ENCODE data around the gene TMEM140. TPM values are rescaled to one million over a fixed set of nuclear protein-coding genes. Genes with fewer than 3 reads are reported as not detected.
A peak's percentile ranks its signal among the peaks of the same experiment; 100 is the strongest.
"Not testable (repeated sequence)": the region's sequence is repeated elsewhere in the genome, so short reads cannot be mapped to it uniquely, and the experiment has no call there.

The TMEM140 gene
- total and polyA plus RNA-seq, 5 experiments from 2014 or later = 13.9 to 36.9 (median 27.1) TPM

DNA sequence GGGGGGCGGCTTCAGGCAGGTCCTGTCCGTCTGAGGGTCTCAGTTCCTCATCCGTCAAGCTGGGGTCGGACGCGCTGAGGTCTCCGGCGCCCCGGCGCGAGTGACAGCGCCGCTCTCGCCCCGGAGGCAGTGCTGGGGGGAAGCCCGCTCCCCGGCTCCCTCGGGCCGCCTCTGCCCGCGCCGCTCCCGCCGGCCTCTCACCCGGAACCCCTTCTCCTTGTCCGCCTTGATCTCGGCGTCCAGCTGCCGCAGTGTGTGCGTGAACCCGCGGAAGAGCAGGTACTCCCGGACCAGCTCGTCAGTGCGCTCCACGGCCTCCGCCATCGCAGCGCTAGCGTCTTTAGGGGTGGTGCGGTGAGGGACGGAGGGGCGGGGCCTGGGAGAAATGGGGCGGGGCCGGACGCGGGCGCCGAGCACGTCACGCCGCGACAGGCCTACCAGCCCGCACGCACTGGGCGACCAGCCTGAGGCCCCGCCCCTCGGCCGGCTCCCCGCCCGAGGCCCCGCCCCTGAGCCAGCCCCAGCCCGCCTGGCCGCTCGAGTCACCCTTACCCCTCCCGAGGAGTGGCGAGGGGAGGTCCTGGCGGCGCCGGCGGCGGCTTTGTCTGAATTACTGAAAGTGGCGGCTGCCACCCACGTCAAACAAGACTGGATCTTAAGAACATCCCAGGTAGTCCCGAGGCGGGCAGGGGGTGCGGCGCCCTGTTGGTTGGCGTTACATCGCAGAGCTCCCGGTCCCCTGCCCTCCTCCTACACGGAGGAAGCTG is 63.5 kb downstream of the TMEM140 start, which contains the start of gene WDR91:
Gene WDR91, minus strand, starts transcription at position 348 of the 767 bp plus-strand sequence. Its CDS starts 24 bp downstream, at position 324.
- Mint-ChIP-seq H3K9me3 (no peaks in the 10 kb centered on the region), H3K36me3 (peaks cover 0 to 8% (median under 1%) of the 10 kb centered on the region in 3 donors), H3K4me3 (peak within 1 kb of the TSS; percentile 92 to 99 (median 96)), H3K27ac (peak within 1 kb of the TSS; percentile 93 to 100 (median 98)), H3K4me1 (peaks cover 15 to 47% (median 38%) of the 10 kb centered on the region in 4 donors), H3K27me3 (no peaks in the 10 kb centered on the region)
- ATAC-seq = peak; percentile 87 to 92
- POLR2A ChIA-PET = interaction anchor here (1.1 to 3.3 kb wide), 9 partner anchors 17 to 565 kb away, joined by 3 to 16 read pairs (median 4); partner anchors contain the start of genes AGBL3, BPGM, CYREN and TMEM140
- DNase-seq = peak; percentile 85 to 100 (median 94)

DNA sequence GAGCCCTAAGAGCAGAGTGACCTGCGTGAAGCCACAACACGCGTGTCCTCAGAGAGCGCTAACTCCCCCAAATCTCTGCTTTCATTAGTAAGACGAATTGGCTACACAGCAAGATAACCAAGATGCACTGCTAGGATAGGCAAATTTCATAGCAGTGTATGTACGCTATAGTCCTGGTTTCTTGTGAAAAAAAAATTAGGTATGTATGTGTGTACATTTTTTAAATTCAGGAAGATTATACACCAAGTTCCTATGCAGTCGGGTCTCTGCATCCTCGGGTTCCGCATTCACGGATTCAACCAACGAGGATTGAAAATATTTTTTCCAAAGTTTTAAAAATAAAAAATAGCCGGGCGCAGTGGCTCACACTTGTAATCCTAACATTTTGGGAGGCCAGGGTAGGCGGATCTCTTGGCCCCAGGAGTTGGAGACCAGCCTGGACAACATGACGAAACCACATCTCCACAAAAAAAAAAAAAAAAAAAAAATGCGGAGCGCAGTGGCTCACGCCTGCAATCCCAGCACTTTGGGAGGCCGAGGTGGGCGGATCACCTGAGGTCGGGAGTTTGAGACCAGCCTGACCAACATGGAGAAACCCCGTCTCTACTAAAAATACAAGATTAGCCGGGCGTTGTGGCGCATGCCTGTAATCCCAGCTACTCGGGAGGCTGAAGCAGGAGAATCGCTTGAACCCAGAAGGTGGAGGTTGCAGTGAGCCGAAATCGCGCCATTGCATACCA is 64.2 kb downstream of the TMEM140 start:
- H3K9me3 Mint-ChIP-seq, DNase-seq, H3K36me3 Mint-ChIP-seq, H3K27me3 Mint-ChIP-seq: not testable (repeated sequence)
- peak overlapping the region; percentile 91 to 99 (median 96) for H3K4me3 Mint-ChIP-seq
- H3K4me1 Mint-ChIP-seq = peaks cover 12 to 42% (median 35%) of the 10 kb centered on the region in 4 donors
- POLR2A ChIA-PET = interaction anchor here (0.7 to 3.3 kb wide), 7 partner anchors 18 to 577 kb away, joined by 3 to 16 read pairs (median 5); partner anchors contain the start of genes AGBL3, BPGM and TMEM140
- peak in 1 of 2 donors; percentile 20 for ATAC-seq
- peak overlapping the region; percentile 84 to 99 (median 94) for H3K27ac Mint-ChIP-seq

DNA sequence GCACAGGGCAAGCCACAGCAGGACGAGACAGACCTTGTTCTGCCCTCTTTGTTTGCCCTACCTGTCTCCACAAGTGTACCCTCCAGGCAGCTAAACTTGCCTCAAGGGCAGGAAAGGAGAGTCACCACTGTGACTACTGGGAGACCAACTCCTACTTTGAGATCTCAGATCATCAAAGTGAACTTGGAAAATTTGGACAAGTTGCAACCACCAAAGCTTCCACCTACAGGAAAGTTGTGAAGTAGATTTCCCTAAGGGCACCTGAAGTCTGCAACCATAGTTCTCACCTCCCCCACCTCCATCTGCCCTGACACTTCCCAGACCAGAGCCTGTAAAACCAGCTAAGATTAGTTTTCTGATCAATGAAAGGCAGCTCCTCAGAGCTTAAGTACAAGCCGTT is 66.0 kb downstream of the TMEM140 start:
- Mint-ChIP-seq H3K4me3 (peak overlapping the region in 1 of 10 donors; percentile 54), H3K27me3 (peaks cover 0 to 10% (median 5%) of the 10 kb centered on the region in 5 donors), H3K36me3 (no peaks in the 10 kb centered on the region), H3K4me1 (peaks cover 2 to 25% (median 18%) of the 10 kb centered on the region in 4 donors), H3K9me3 (no peaks in the 10 kb centered on the region), H3K27ac (no peak overlapping the region)
- no peak for ATAC-seq
- POLR2A ChIA-PET = interaction anchor here (0.6 kb wide), 1 partner anchor 43 kb away, joined by 3 read pairs; no protein-coding TSS in a partner anchor
- no peak for DNase-seq

DNA sequence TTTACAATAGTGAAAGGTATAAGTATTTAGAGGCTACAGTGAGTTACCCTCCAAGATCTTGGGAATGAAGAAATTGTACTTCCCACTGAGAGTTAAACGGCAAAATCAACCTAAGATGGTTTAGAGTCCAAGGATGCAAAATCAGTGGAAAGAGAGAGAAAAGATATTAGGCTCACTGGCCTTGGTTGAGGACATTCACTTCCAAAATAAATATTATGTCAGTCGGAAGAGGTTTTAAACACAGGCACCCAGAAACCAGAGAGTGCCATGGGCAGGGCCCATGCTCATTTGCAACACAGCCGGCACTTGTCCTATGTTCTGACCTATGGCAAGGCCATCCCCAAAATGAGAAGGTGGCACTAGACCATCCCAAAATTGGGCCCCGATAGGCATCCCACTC is 67.3 kb downstream of the TMEM140 start:
- no peaks in the 10 kb centered on the region for H3K9me3 Mint-ChIP-seq
- POLR2A ChIA-PET = no interaction called here
- no peaks in the 10 kb centered on the region for H3K36me3 Mint-ChIP-seq
- ATAC-seq (no peak), DNase-seq (no peak)
- H3K27me3 Mint-ChIP-seq = peaks cover 0 to 10% (median 5%) of the 10 kb centered on the region in 5 donors
- H3K4me1 Mint-ChIP-seq = peaks cover 2 to 11% (median 8%) of the 10 kb centered on the region in 4 donors
- H3K27ac Mint-ChIP-seq = no peak overlapping the region
- no peak overlapping the region for H3K4me3 Mint-ChIP-seq

DNA sequence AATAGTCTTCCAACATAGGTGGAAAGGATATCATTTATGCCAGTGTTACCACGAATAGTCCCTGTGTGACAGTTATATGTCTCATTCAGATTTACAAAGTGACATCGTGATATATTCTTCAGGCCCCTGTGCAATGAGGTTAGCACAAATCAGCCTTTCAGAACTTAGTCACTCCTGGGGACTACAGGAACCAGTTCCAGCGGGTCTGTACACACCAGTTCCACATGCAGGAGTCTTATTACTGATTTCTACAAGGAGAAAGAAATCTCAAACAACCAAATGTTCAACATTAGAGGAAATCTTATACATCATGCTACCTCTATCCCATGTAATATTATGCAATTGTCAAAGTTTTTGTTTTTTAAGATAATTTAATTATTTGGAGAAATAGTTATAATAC is 67.8 kb downstream of the TMEM140 start:
- H3K4me1 Mint-ChIP-seq = peaks cover under 1 to 6% (median 4%) of the 10 kb centered on the region in 4 donors
- no peak overlapping the region for H3K4me3 Mint-ChIP-seq
- POLR2A ChIA-PET = no interaction called here
- H3K36me3 Mint-ChIP-seq = peaks cover 0 to 3% (median 0%) of the 10 kb centered on the region in 3 donors
- no peak overlapping the region for H3K27ac Mint-ChIP-seq
- no peaks in the 10 kb centered on the region for H3K9me3 Mint-ChIP-seq
- peaks cover 0 to 10% (median 5%) of the 10 kb centered on the region in 5 donors for H3K27me3 Mint-ChIP-seq
- ATAC-seq = no peak
- DNase-seq = no peak

Small RNA genes within 50 kb of the gene (microRNA-seq; reads per million reads assigned to microRNA genes)
- gene MIR6509 (ENCODE audit: borderline microRNAs expressed) = 1.0 reads per million

Other genes starting within 250 kb of the TMEM140 start
- gene AGBL3, start 161.6 kb upstream of the TMEM140 start, total RNA-seq = 10 to 100 TPM; 10.9 to 12.7 TPM
- gene AGBL3, start 161.6 kb upstream of the TMEM140 start, polyA plus RNA-seq = 1 to 10 TPM; 1.8 to 4.0 (median 3.2) TPM
- gene CYREN, start 22.6 kb downstream of the TMEM140 start, total RNA-seq = 10 to 100 TPM; 51.1 to 54.8 TPM
- 10 to 100 TPM; 55.5 to 70.1 (median 59.5) TPM for gene CYREN, start 22.6 kb downstream of the TMEM140 start, polyA plus RNA-seq
- 10 to 100 TPM; 38.9 to 39.0 TPM for gene WDR91, start 63.5 kb downstream of the TMEM140 start, total RNA-seq
- 1 to 10 TPM; 3.3 to 7.2 (median 5.9) TPM for gene WDR91, start 63.5 kb downstream of the TMEM140 start, polyA plus RNA-seq
- gene STRA8, start 85.8 kb downstream of the TMEM140 start, total RNA-seq = not detected
- not detected for gene STRA8, start 85.8 kb downstream of the TMEM140 start, polyA plus RNA-seq